ENCODE data around the gene HLA-B.

DNA sequence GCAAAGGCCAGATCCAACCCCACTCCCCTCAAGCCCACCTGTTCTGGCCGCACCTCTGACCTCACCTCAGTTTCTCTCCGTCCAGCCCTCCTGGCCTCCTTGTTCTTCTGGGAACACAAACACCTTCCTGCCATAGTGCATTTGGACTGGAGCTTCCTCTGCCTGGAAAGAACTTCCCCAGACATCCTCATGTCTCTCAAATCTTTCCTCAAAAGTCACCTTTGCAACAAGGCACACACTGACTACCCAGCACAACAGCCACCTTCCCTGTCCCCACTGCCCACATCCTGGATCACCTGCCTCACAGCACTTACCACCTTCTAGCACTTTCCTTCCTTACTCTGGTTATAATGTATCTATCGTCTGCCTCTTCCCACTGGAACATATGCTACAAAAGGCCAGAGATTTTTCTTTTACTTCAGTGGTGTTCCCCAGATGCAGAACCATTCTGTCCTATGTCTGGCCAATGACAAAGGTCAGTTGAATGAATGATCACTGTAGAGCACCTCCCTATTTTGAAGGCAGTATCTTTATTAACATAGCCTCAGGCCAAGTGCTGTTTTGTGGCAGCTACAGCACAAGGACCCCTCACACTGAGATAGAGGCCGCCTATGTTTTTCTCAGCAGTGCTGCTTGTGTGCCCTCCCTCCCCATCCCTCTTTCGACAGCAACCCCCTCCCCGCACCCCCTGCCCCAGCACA, 4.1 kb downstream of the HLA-B start:
- TF ChIP-seq, protein P1, sequence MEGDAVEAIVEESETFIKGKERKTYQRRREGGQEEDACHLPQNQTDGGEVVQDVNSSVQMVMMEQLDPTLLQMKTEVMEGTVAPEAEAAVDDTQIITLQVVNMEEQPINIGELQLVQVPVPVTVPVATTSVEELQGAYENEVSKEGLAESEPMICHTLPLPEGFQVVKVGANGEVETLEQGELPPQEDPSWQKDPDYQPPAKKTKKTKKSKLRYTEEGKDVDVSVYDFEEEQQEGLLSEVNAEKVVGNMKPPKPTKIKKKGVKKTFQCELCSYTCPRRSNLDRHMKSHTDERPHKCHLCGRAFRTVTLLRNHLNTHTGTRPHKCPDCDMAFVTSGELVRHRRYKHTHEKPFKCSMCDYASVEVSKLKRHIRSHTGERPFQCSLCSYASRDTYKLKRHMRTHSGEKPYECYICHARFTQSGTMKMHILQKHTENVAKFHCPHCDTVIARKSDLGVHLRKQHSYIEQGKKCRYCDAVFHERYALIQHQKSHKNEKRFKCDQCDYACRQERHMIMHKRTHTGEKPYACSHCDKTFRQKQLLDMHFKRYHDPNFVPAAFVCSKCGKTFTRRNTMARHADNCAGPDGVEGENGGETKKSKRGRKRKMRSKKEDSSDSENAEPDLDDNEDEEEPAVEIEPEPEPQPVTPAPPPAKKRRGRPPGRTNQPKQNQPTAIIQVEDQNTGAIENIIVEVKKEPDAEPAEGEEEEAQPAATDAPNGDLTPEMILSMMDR (IDR thresholded peaks at IDR 0.05): no peak
- TF ChIP-seq POLR2A (IDR thresholded peaks at IDR 0.05): no peak
